Neural progenitor cell (in vitro differentiated cells): Measurements from ENCODE around the gene CDH11. TPM values are rescaled to one million over a fixed set of nuclear protein-coding genes. Genes with fewer than 3 reads are reported as not detected.

Experiments used
- DNase-seq: peaks from one replicate; pipeline ENCODE4 v3.0.0-alpha.2; 2016; ENCODE audit warnings: low spot score
- H2AFZ ChIP-seq: fragments of 200-600 bp; sonication (generic); replicated peaks from 2 replicates; pipeline ENCODE4 v1.6.1; 2016; ENCODE audit warnings: antibody characterized with exemption
- H3F3A ChIP-seq: fragments of 200-600 bp; sonication (generic); 2 replicates; pipeline ENCODE4 v1.6.1; 2016; ENCODE audit warnings: antibody characterized with exemption, low read depth
- H3K27ac ChIP-seq: fragments of 200-600 bp; sonication (generic); 2 replicates; pipeline ENCODE4 v1.5.1; 2016; ENCODE audit warnings: mild to moderate bottlenecking
- H3K27me3 ChIP-seq: fragments of 200-600 bp; sonication (generic); 2 replicates; pipeline ENCODE4 v1.6.1; 2016; ENCODE audit warnings: mild to moderate bottlenecking, moderate library complexity
- H3K36me3 ChIP-seq: fragments of 200-600 bp; sonication (generic); 2 replicates; pipeline ENCODE4 v1.5.1; 2016
- H3K4me1 ChIP-seq: fragments of 200-600 bp; sonication (generic); 2 replicates; pipeline ENCODE4 v1.6.1; 2016; ENCODE audit warnings: mixed run types
- H3K4me2 ChIP-seq: fragments of 200-600 bp; sonication (generic); 2 replicates; pipeline ENCODE4 v1.6.1; 2016
- H3K4me3 ChIP-seq: fragments of 200-600 bp; sonication (generic); 2 replicates; pipeline ENCODE4 v1.5.1; 2016
- H3K79me2 ChIP-seq: fragments of 200-600 bp; sonication (generic); 2 replicates; pipeline ENCODE4 v1.6.1; 2016; ENCODE audit warnings: low read depth
- H3K9ac ChIP-seq: fragments of 200-600 bp; sonication (generic); 2 replicates; pipeline ENCODE4 v1.6.1; 2016
- H3K9me3 ChIP-seq: fragments of 200-600 bp; sonication (generic); 2 replicates; pipeline ENCODE4 v1.5.1; 2016; ENCODE audit warnings: low read depth
- H4K20me1 ChIP-seq: fragments of 200-600 bp; sonication (generic); 2 replicates; pipeline ENCODE4 v1.6.1; 2016; ENCODE audit warnings: low read depth
- H3K27ac Mint-ChIP-seq: 3 replicates; pipeline ENCODE4 v1.8.0; 2021; ENCODE audit warnings: mixed read lengths
- H3K27me3 Mint-ChIP-seq: 2 replicates; pipeline ENCODE4 v1.8.0; 2022; ENCODE audit warnings: low read depth, mild to moderate bottlenecking, inconsistent platforms, moderate library complexity, mixed read lengths; ENCODE audit not compliant: insufficient read depth
- H3K36me3 Mint-ChIP-seq: 3 replicates; pipeline ENCODE4 v1.8.0; 2021; ENCODE audit warnings: mixed read lengths
- H3K4me1 Mint-ChIP-seq: 3 replicates; pipeline ENCODE4 v1.8.0; 2021; ENCODE audit warnings: mixed read lengths
- H3K4me3 Mint-ChIP-seq: 3 replicates; pipeline ENCODE4 v1.8.0; 2021; ENCODE audit warnings: mild to moderate bottlenecking, moderate library complexity, mixed read lengths
- H3K9me3 Mint-ChIP-seq: 3 replicates; pipeline ENCODE4 v1.8.0; 2020; ENCODE audit warnings: mixed read lengths
- CTCF ChIP-seq: fragments of 200-600 bp; sonication (generic); IDR thresholded peaks from 2 replicates; pipeline ENCODE4 v1.5.1; 2017; ENCODE audit warnings: antibody characterized with exemption, mild to moderate bottlenecking
- EZH2 ChIP-seq: fragments of 200-600 bp; sonication (generic); IDR thresholded peaks from 2 replicates; pipeline ENCODE4 v1.6.1; 2017; ENCODE audit warnings: antibody characterized with exemption, mild to moderate bottlenecking, moderate library complexity
- EZH2phosphoT487 ChIP-seq: fragments of 200-600 bp; sonication (generic); IDR thresholded peaks from 2 replicates; pipeline ENCODE4 v1.6.1; 2017; ENCODE audit warnings: antibody characterized with exemption
- total RNA-seq: library from RNA; depleted of rRNA; stranded (reverse); fragments of >200 nt; gene quantifications from 2 replicates; pipeline ENCODE4 v1.2.3, GENCODE V29; 2015; ENCODE audit warnings: low replicate concordance

Gene CDH11
- total RNA-seq, 1 donor from 2014 or later, result 98.5 TPM

- Mint-ChIP-seq H3K4me3 (no peak overlapping the region), H3K4me1 (peaks cover 2% of the 10 kb centered on the region), H3K36me3 (no peaks in the 10 kb centered on the region), H3K27me3 (no peaks in the 10 kb centered on the region), H3K27ac (no peak overlapping the region), H3K9me3 (no peaks in the 10 kb centered on the region)
- Histone ChIP-seq H4K20me1 (no peaks in the 10 kb centered on the region), H3K4me3 (no peak overlapping the region), H3F3A (no peaks in the 10 kb centered on the region), H3K27ac (no peak overlapping the region), H2AFZ (peak overlapping the region; percentile 76), H3K79me2 (no peaks in the 10 kb centered on the region), H3K4me1 (no peaks in the 10 kb centered on the region), H3K4me2 (no peak overlapping the region), H3K36me3 (no peaks in the 10 kb centered on the region), H3K9me3 (no peaks in the 10 kb centered on the region), H3K27me3 (no peaks in the 10 kb centered on the region), H3K9ac (no peak overlapping the region)
- TF ChIP-seq CTCF (no peak), EZH2 (no peak), EZH2phosphoT487 (no peak)
- peak; percentile 10 for DNase-seq
Observed at GRCh38 chr16:64910356-64910755, 211.5 kb downstream of the CDH11 start.

GRCh38 chr16:64907844-64908243 is 214.0 kb downstream of the CDH11 start:
- no peaks in the 10 kb centered on the region for H3K79me2 ChIP-seq
- peaks cover 2% of the 10 kb centered on the region for H3K4me1 Mint-ChIP-seq
- no peak overlapping the region for H3K4me3 Mint-ChIP-seq
- no peak overlapping the region for H3K27ac ChIP-seq
- H4K20me1 ChIP-seq, result no peaks in the 10 kb centered on the region
- H3K36me3 Mint-ChIP-seq, result no peaks in the 10 kb centered on the region
- H3K36me3 ChIP-seq, result no peaks in the 10 kb centered on the region
- H3F3A ChIP-seq, result no peaks in the 10 kb centered on the region
- no peak overlapping the region for H2AFZ ChIP-seq
- H3K27ac Mint-ChIP-seq, result no peak overlapping the region
- H3K9me3 ChIP-seq, result no peaks in the 10 kb centered on the region
- no peaks in the 10 kb centered on the region for H3K9me3 Mint-ChIP-seq
- H3K4me2 ChIP-seq, result no peak overlapping the region
- H3K4me1 ChIP-seq, result no peaks in the 10 kb centered on the region
- H3K27me3 Mint-ChIP-seq, result no peaks in the 10 kb centered on the region
- DNase-seq, result no peak
- TF ChIP-seq EZH2phosphoT487 (no peak), EZH2 (no peak), CTCF (no peak)
- no peak overlapping the region for H3K9ac ChIP-seq
- H3K27me3 ChIP-seq, result no peaks in the 10 kb centered on the region
- no peak overlapping the region for H3K4me3 ChIP-seq

GRCh38 chr16:64903770-64904169 is 218.1 kb downstream of the CDH11 start:
- no peak overlapping the region for H3K27ac Mint-ChIP-seq
- no peaks in the 10 kb centered on the region for H3K27me3 ChIP-seq
- H3K4me2 ChIP-seq, result no peak overlapping the region
- TF ChIP-seq CTCF (no peak), EZH2 (no peak), EZH2phosphoT487 (no peak)
- no peaks in the 10 kb centered on the region for H3K27me3 Mint-ChIP-seq
- no peaks in the 10 kb centered on the region for H3K9me3 ChIP-seq
- H3K36me3 Mint-ChIP-seq, result no peaks in the 10 kb centered on the region
- H3F3A ChIP-seq, result no peaks in the 10 kb centered on the region
- no peaks in the 10 kb centered on the region for H3K9me3 Mint-ChIP-seq
- H3K4me1 Mint-ChIP-seq, result no peaks in the 10 kb centered on the region
- no peaks in the 10 kb centered on the region for H4K20me1 ChIP-seq
- no peak overlapping the region for H2AFZ ChIP-seq
- H3K9ac ChIP-seq, result no peak overlapping the region
- H3K27ac ChIP-seq, result no peak overlapping the region
- no peaks in the 10 kb centered on the region for H3K36me3 ChIP-seq
- H3K4me1 ChIP-seq, result no peaks in the 10 kb centered on the region
- no peaks in the 10 kb centered on the region for H3K79me2 ChIP-seq
- no peak overlapping the region for H3K4me3 ChIP-seq
- DNase-seq, result no peak
- H3K4me3 Mint-ChIP-seq, result no peak overlapping the region
